Heart right ventricle (tissue), 16 donors: ENCODE measurements around the gene MACROD2. TPM values are rescaled to one million over a fixed set of nuclear protein-coding genes. Genes with fewer than 3 reads are reported as not detected.

Experiments
- ATAC-seq, 8 donors: fragments of 200-7000 bp; cut with Tn5 transposase; one replicate each; pipeline ENCODE4 v1.9.1; 2020; ENCODE audit warnings: mild to moderate bottlenecking in 8 of 8, moderate library complexity in 8 of 8, moderate number of reproducible peaks in 1 of 8
- DNase-seq, 2 donors: peaks; one replicate each; pipeline ENCODE4 v3.0.0-alpha.2; 2020
- H3K27ac ChIP-seq, 10 donors: fragments of 200-600 bp; sonication (generic) in 2 of 10; one replicate each; pipeline versions ENCODE4 v1.5.0 to v1.8.0; 2020 to 2022; ENCODE audit warnings: mild to moderate bottlenecking in 3 of 10
- H3K27me3 ChIP-seq, 7 donors: fragments of 200-600 bp; one replicate each; pipeline ENCODE4 v1.8.0; 2021 to 2022; ENCODE audit warnings: mild to moderate bottlenecking in 2 of 7
- H3K36me3 ChIP-seq, 9 donors: fragments of 200-600 bp; sonication (generic) in 1 of 9; one replicate each; pipeline versions ENCODE4 v1.5.0 to v1.8.0; 2020 to 2022; ENCODE audit warnings: mild to moderate bottlenecking in 2 of 9
- H3K4me1 ChIP-seq, 9 donors: fragments of 200-600 bp; sonication (generic) in 1 of 9; one replicate each; pipeline versions ENCODE4 v1.5.0 to v1.8.0; 2020 to 2022; ENCODE audit warnings: mild to moderate bottlenecking in 4 of 9
- H3K4me3 ChIP-seq, 10 donors: fragments of 200-600 bp; sonication (generic) in 2 of 10; one replicate each; pipeline versions ENCODE4 v1.5.0 to v1.8.0; 2020 to 2022; ENCODE audit warnings: mild to moderate bottlenecking in 7 of 10, moderate library complexity in 2 of 10
- H3K9me3 ChIP-seq, 11 donors: fragments of 200-600 bp in 10 of 11; sonication (generic) in 2 of 11; one replicate each; pipeline versions ENCODE4 v1.5.0 to v1.8.0; 2013 to 2022; ENCODE audit warnings: mild to moderate bottlenecking in 2 of 11, control low read depth in 1 of 11, moderate library complexity in 1 of 11
- CTCF ChIP-seq, 9 donors: fragments of 200-600 bp; sonication (generic) in 2 of 9; IDR thresholded peaks; one replicate each; pipeline versions ENCODE4 v1.5.0 to v1.8.0; 2021 to 2022; ENCODE audit warnings: antibody characterized with exemption in 9 of 9, mild to moderate bottlenecking in 5 of 9, moderate library complexity in 1 of 9
- WGBS, 2 donors: extraction: QIAGEN DNeasy Blood & Tissue Kit; methylation state at CpG; one replicate each; pipeline ENCODE4 v1.1.7; 2013; ENCODE audit warnings: inconsistent platforms in 1 of 2; 5-methylcytosine and 5-hydroxymethylcytosine counted together
- intact Hi-C, 10 donors: fragments of 100-400 bp; cut with DNase I; formaldehyde crosslinking; loops; one replicate each; pipeline versions ENCODE4 v1.11.1 to v1.14.2; 2022
- polyA plus RNA-seq, 2 donors: library from polyadenylated mRNA; stranded (reverse); fragments of 200-250 nt; gene quantifications; one replicate each; pipeline ENCODE4 v1.2.3, GENCODE V29; 2013
- total RNA-seq, 10 donors: library from RNA; stranded (reverse); fragmentation: NEBNext Ultra II Directional in 3 of 10; extraction: Animal tissue kit (Norgen Biotek cat#: 25700) in 3 of 10; gene quantifications; one replicate each; pipeline versions ENCODE4 v1.2.1 to v1.2.4, GENCODE V29; 2021 to 2023
- donor health status: Arrhythmogenic right ventricular cardiomyopathy.
- donor health status: ischemic (EF 13 %, LVEDD 7.1; RV severe dilation, severe dysfunction).
- donor health status: healthy with polysubstance abuse.
- donor health status: DM: no; HTN: yes; CAD: no.
- donor health status: DM: no; HTN: no; CAD: no.
- donor health status: ischemic (EF 25% LVEDD 6.9; RV normal size, moderate dysfunction).
- donor health status: ischemic (EF 25% LVEDD 5.7; RV mildly dilated, moderate dysfunction).
- donor health status: healthy.
- donor health status: DM: yes; HTN: yes; CAD: no.
- donor health status: Ischemic cardiomyopathy.
- donor health status: ischemic (EF 35%, LVEDD 5.7; RV mildly dilated, moderate dysfunction).
- donor health status: nonischemic (EF 11% LVEDD 7.7; RV severe dilation, severe dysfunction).
- donor health status: DM: yes; HTN: yes; CAD: no.
- donor health status: PGD.
- donor health status: ischemic (EF 29% LVEDD 5.4; RV normal size, mild dysfunction).
- donor health status: nonischemic (EF 23%, LVEDD 6.1; RV moderate dilation, normal function).

Gene MACROD2
- total and polyA plus RNA-seq, 12 donors = 0.28 to 6.4 (median 4.1) TPM

- Histone ChIP-seq H3K36me3 (no peaks in the 10 kb centered on the region), H3K27ac (no peak overlapping the region), H3K27me3 (no peaks in the 10 kb centered on the region), H3K4me3 (no peak overlapping the region), H3K4me1 (no peaks in the 10 kb centered on the region), H3K9me3 (no peaks in the 10 kb centered on the region)
- no peak for TF ChIP-seq CTCF (IDR thresholded peaks at IDR 0.05)
- intact Hi-C loops = no loop called here
- ATAC-seq = no peak
- no peak for DNase-seq
Observed at GRCh38 chr20:14958626-14959025, 963.3 kb downstream of the MACROD2 start.

- TF ChIP-seq CTCF (IDR thresholded peaks at IDR 0.05) = no peak
Observed at GRCh38 chr20:14959506-14960475, 964.5 kb downstream of the MACROD2 start.

GRCh38 chr20:14960831-14961230, 965.5 kb downstream of the MACROD2 start:
- Histone ChIP-seq H3K9me3 (no peaks in the 10 kb centered on the region), H3K27ac (no peak overlapping the region), H3K36me3 (no peaks in the 10 kb centered on the region), H3K4me3 (no peak overlapping the region), H3K27me3 (no peaks in the 10 kb centered on the region), H3K4me1 (no peaks in the 10 kb centered on the region)
- no peak for TF ChIP-seq CTCF (IDR thresholded peaks at IDR 0.05)
- no peak for ATAC-seq
- WGBS, 2 donors = 91 to 95% methylated on average over 3 of the region's 3 CpGs
- intact Hi-C loops = no loop called here
- DNase-seq = no peak

More at GRCh38 chr20:14959506-14960475, 964.5 kb downstream of the MACROD2 start:
- Histone ChIP-seq H3K36me3 (no peaks in the 10 kb centered on the region), H3K9me3 (no peaks in the 10 kb centered on the region), H3K27me3 (no peaks in the 10 kb centered on the region), H3K4me1 (no peaks in the 10 kb centered on the region), H3K27ac (no peak overlapping the region), H3K4me3 (no peak overlapping the region)
- WGBS, 2 donors = 82 to 86% methylated on average over 7 of the region's 7 CpGs
- no peak for ATAC-seq
- DNase-seq = no peak
- intact Hi-C loops = no loop called here

- no peak overlapping the region for H3K27ac ChIP-seq
- DNase-seq = no peak
- no peak for ATAC-seq
- TF ChIP-seq CTCF (IDR thresholded peaks at IDR 0.05) = no peak
- H3K4me1 ChIP-seq = no peaks in the 10 kb centered on the region
- no peaks in the 10 kb centered on the region for H3K9me3 ChIP-seq
- no peaks in the 10 kb centered on the region for H3K27me3 ChIP-seq
- no peak overlapping the region for H3K4me3 ChIP-seq
- intact Hi-C loops = no loop called here
- H3K36me3 ChIP-seq = no peaks in the 10 kb centered on the region
- WGBS, 2 donors = 27 to 34% methylated on average over 3 of the region's 3 CpGs
Observed at GRCh38 chr20:14963262-14963663, 967.9 kb downstream of the MACROD2 start.
